Fibroblast of peridontal ligament (primary cell): ENCODE results near the gene ISG20L2.
A peak's percentile ranks its signal among the peaks of the same experiment; 100 is the strongest.

Source experiments
- DNase-seq: peaks from one replicate; pipeline ENCODE4 v3.0.0-alpha.2; 2010; ENCODE audit errors: extremely low read depth

The ISG20L2 gene

DNA sequence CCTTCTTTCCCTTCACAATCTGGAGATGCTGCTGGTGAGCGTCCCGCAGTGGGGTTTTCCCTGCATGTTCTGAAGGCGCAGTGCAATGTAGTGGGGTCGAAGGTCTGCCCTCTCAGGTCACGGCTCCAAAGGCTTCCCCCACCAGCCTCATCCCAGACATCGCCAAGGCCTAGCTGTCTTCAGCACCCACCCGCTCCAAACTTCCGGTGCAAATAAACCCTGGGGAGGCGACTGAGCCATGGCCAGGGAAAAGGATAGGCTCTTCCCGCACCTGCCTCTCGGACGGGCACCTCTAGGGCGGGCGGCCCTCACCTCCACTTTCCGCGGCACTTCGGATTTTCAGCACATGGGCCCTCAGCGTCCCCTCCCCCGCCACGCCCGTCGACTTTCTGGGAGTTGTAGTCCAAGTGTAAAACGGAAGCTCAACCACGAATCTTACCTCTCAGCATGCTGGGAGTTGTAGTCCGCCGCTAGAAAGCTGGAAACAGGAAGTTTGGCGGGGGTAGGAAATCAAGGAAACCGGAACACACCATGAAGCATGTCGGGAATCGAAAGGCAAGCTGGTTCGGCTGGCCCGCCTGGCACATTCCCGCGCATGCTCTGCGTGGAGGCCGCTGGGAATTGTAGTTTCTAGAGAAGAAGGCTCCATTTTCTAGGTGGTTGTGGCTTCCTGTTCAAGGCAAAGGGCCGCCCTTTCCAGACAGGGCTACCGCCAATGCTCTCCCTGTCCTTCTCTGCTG is 12.3 kb upstream of the ISG20L2 start, which contains the start of gene MRPL24:
TSS of gene MRPL24 (minus strand) at position 348 of the 740 bp plus-strand sequence. CDS start 2,384 bp downstream, outside the sequence.
- DNase-seq = peak; percentile 99

DNA sequence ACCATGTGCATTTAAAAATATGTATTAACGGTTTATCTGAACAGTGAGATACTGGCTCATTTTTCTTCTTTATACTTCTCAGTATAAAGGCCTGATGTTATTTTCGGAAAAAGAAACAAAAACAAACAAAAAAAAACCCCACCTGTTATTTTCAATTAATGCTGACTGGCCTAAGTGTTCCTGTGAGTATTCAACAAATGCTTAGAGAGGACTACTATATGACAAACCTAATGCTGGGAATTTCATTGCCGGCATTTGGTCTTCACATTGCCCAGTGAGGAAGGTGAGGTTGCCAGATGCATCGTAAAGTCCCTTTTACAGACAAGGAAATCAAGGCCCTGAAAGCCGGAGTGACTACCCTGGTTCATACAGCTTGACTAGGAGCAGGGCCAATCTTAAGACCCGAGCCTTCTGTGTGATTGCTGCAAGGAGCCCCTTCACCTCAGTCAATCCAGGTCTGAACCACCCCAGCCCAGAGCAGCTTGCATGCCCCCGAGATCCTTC is 11.7 kb upstream of the ISG20L2 start:
- DNase-seq = no peak

GRCh38 chr1:156738916-156739315 is 10.3 kb upstream of the ISG20L2 start:
- no peak for DNase-seq

- no peak for DNase-seq
These were observed 9.8 kb upstream of the ISG20L2 start for GRCh38 chr1:156738407-156738806.

- DNase-seq = no peak
These were observed 5.5 kb upstream of the ISG20L2 start for GRCh38 chr1:156733989-156734584.

- peak; percentile 74 for DNase-seq
These were observed 504 bp downstream of the ISG20L2 start, which contains the start of gene METTL25B for GRCh38 chr1:156727926-156728598. TSS of gene METTL25B (plus strand) at chr1:156728469. CDS start at chr1:156729105, 636 bp downstream.

GRCh38 chr1:156727492-156727891 is 1.1 kb downstream of the ISG20L2 start:
- no peak for DNase-seq

- peak; percentile 75 for DNase-seq
These were observed 1.9 kb downstream of the ISG20L2 start for GRCh38 chr1:156726549-156727226.

GRCh38 chr1:156725683-156726280 is 2.8 kb downstream of the ISG20L2 start:
- peak; percentile 94 for DNase-seq

- no peak for DNase-seq
These were observed 7.0 kb downstream of the ISG20L2 start for GRCh38 chr1:156721535-156721934.

- DNase-seq = no peak
These were observed 7.4 kb downstream of the ISG20L2 start for GRCh38 chr1:156721131-156721530.

GRCh38 chr1:156717351-156717750 is 11.2 kb downstream of the ISG20L2 start:
- DNase-seq = no peak

- no peak for DNase-seq
These were observed 13.7 kb downstream of the ISG20L2 start for GRCh38 chr1:156714830-156715229.

GRCh38 chr1:156712626-156713025 is 15.9 kb downstream of the ISG20L2 start:
- no peak for DNase-seq

GRCh38 chr1:156711011-156711817 is 17.4 kb downstream of the ISG20L2 start:
- DNase-seq = no peak

DNA sequence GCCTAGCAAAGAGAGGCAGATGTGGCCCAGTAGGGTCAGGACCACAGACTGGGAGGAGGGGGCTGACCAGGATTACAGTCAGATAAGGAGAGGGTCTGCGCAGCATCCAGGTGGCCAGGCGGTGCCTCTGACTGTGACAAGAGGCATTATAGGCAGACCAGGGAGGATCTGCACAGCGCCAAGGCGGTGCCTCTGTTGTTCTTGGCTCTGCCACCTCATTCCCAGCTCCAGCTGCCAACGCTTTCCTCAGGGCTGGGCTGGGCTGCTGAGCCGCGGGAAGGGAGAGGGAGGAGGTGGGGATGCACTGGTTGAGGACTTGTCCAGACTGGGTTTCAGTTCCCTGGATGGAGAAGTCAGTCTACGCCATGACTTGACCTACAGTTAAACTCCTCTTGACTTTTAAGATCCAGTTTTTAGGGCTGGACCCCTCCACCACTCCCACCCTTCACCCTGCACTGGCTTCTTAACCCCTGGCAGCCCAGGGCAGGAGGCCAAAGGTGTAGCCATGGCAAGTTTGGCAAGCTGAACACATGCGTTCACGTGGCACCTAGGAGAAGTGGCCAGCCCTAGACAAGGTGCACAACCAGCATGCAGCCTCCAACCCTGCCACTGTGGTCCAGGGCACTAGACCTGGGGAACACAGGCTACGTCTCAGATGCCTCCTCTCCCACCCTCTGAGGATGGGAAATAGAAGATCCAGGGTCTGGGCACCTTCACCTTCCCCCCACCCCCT is 18.6 kb downstream of the ISG20L2 start:
- peak; percentile 83 for DNase-seq

DNA sequence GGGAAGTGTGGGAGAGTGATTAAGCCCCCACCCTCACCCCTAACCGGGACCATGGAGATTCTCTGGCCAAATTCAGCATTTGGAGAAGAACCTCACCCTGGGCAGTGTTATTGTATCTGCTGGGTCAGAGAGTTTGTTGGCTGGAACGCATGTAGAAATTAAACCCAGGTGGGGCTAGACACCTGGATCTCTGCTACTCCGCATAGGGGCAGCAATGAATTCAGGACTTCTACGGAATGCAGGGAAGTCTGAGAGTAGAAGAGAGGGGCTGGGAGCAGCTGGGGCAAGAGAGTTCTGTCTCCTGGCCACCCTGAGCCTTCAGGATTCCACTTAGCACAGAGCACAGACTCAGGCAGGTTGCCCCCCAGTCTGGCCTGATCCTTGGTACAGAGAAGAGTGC is 19.5 kb downstream of the ISG20L2 start:
- no peak for DNase-seq

DNA sequence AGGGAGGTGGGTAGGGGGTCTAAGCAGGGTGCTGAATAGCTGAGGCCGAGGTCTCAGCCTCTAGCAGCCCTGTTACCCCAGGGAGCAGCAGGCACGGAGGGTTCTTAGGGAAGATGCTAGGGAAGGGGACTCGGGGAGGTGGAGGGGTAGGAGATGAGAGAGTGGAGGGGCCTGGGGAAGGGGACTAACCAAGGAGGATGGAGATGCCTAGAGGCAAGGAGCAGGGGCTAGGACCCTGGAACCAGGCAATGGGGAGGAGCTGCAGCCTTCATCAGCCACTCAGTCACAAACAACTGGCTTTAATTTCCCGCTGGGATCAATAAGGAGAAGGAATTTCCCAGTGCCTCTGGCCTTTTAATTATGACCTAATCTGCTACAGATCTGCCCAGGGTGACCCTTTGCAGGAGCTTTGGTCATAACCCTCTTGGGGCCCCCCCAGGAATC is 20.3 kb downstream of the ISG20L2 start:
- peak; percentile 47 for DNase-seq

DNA sequence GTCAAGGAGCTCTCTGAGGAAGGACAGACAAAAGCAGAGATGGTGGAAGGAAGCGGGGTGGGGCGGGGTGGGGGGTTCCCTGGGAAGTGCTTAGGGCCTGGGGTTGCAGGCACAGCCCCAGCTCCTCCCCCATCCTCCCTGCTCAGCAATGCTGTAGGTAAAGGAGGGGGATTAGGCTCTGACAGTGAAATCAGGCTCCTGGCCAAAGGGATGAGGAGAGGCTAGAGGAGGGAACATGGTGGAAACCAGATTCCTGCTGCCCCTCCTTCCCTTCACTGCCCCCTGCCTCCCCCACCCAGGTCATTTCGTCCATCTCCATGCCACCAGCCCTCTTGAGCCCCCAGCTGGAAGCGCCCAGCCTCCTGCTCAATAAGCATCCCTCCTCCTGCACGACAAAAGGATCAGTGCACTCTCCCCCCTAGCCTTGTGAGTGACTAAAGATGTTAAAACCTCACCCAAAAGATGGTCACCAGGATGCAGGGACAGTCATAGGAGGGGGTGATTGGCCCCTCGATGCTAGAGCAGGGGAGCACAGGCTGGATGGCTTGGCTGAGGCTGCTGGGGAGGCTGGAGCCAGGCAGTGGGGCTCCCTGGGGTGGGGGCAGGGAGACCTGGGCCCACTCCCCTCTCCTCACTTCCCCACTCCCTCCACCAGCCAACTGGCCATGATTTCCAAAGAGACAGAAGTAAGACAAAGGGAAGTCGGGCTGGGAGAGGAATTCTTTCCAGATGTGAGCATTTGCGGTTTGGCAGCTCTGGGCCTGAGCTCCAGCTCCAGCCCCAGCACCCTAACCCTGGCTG is 20.9 kb downstream of the ISG20L2 start:
- DNase-seq = peak; percentile 83
